ENCODE measurements around the gene IQCF6.

GRCh38 chr3:51796854-51797253 lies 17.8 kb upstream of the IQCF6 start:
- TF ChIP-seq POLR2AphosphoS5 (IDR thresholded peaks at IDR 0.05; ENCODE audit: low read depth, low read length), result no peak
- TF ChIP-seq CTCF (IDR thresholded peaks at IDR 0.05), result no peak
- TF ChIP-seq EZH2phosphoT487 (IDR thresholded peaks at IDR 0.05; ENCODE audit: borderline replicate concordance, low read depth), result no peak
- no peak for TF ChIP-seq RAD21 (IDR thresholded peaks at IDR 0.05; ENCODE audit: low read length)
- TF ChIP-seq NRF1 (IDR thresholded peaks at IDR 0.05; ENCODE audit: low read depth, low read length), result no peak
- no peak for TF ChIP-seq ZBTB33 (IDR thresholded peaks at IDR 0.05; ENCODE audit: borderline replicate concordance, low read depth)
- no peak for TF ChIP-seq YY1 (IDR thresholded peaks at IDR 0.05; ENCODE audit: low read depth)
- no peak for TF ChIP-seq SIN3A (IDR thresholded peaks at IDR 0.05; ENCODE audit: borderline replicate concordance, low read depth, low read length)
- TF ChIP-seq RFX5 (IDR thresholded peaks at IDR 0.05; ENCODE audit: low read length), result no peak
- TF ChIP-seq EP300 (IDR thresholded peaks at IDR 0.05; ENCODE audit: borderline replicate concordance in 1 of 2, low read depth in 1 of 2, low read length in 1 of 2), result no peak
- TF ChIP-seq NFIC (IDR thresholded peaks at IDR 0.05; ENCODE audit: borderline replicate concordance), result no peak
